Hematopoietic multipotent progenitor cell (in vitro differentiated cells): ENCODE results near the gene GGT5. TPM values are rescaled to one million over a fixed set of nuclear protein-coding genes. Genes with fewer than 3 reads are reported as not detected.
"Not testable (repeated sequence)": the region's sequence is repeated elsewhere in the genome, so short reads cannot be mapped to it uniquely, and the experiment has no call there.

Experiments
- DNase-seq, 3 donors: peaks; one replicate each; pipeline ENCODE4 v3.0.0-alpha.2; 2011 to 2015; ENCODE audit warnings: low read depth in 2 of 3, low spot score in 2 of 3
- total RNA-seq: library from RNA; depleted of rRNA; stranded (reverse); fragments of >200 nt; gene quantifications from one replicate; pipeline ENCODE4 v1.2.3, GENCODE V29; 2012

GGT5 gene
- total RNA-seq, 1 donor = 0.27 TPM

DNA sequence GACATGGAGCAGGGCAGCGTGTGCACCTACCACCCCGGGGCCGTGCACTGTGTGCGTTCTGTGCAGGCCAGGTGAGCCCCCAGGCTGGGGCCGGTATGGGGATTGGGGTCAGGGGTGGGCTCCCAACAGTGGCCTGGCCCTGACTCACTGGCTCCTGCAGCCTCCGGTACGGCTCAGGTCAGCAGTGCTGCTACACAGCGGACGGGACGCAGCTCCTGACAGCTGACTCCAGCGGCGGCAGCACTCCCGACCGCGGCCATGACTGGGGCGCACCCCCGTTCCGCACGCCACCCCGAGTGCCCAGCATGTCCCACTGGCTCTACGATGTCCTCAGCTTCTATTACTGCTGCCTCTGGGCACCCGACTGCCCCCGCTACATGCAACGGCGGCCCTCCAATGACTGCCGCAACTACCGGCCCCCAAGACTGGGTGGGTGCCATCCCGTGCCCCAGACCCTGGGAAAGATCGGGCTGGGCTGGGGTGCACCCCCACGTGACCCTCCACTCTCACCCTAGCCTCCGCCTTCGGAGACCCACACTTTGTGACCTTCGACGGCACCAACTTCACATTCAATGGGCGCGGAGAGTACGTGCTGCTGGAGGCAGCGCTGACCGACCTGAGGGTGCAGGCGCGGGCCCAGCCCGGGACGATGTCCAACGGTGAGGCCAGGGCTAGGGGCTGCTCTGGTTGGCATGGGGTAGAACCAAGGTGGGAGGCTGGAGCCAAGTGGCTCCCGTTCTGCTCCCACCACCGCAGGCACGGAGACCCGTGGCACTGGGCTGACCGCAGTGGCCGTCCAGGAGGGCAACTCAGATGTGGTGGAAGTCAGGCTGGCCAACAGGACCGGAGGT is 59.2 kb downstream of the GGT5 start:
- DNase-seq = no peak

DNA sequence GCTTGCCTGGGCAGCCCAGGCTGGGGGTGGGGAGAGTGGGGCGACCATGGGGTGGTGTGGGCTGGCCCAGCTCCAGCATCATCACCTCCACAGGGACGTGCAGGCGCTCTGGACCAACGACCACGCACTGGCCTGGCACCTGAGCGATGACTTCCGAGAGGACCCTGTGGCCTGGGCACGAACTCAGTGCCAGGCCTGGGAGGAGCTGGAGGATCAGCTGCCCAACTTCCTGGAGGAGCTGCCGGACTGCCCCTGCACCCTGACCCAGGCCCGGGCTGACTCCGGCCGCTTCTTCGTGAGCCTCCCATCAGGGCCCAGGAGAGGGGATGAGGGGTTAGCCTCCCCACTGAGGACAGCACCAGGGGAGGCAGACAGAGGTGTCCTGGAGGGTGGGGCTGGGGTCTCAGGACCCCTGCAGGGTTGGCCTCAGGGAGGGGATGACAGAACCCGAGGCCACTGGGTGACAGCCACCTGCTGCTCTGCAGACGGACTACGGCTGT is 59.8 kb downstream of the GGT5 start:
- DNase-seq = no peak

DNA sequence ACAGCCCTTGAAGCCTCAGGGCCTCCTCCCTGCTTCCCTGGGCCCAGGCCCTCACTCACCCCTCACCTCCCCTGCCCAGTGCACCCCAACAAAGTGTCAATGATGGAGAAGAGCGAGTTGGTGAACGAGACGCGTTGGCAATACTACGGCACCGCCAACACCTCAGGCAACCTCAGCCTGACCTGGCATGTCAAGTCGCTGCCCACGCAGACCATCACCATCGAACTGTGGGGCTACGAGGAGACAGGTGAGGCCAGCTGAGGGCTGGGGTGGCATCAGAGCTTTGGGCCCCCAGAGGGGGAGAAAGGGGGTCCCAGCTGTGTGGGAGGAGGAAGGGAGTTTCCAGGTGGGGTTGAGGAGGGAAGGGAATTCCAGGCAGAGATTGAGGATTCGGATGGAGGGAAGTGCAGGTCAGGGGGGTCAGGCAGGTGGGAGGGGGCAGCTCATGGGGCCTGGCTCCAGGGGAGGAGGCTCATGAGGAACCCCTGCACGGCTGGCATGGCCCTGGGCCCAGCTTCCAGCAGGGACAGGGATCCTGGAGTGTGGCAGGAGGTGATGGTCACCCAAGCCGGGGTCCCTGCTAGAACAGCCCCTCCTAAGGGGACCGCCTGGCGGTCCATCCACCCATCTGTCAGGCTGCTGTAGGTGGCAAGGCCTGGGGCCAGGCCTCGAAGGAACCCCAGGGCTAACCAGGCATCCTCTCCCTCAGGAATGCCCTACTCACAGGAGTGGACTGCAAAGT is 60.7 kb downstream of the GGT5 start:
- no peak for DNase-seq

DNA sequence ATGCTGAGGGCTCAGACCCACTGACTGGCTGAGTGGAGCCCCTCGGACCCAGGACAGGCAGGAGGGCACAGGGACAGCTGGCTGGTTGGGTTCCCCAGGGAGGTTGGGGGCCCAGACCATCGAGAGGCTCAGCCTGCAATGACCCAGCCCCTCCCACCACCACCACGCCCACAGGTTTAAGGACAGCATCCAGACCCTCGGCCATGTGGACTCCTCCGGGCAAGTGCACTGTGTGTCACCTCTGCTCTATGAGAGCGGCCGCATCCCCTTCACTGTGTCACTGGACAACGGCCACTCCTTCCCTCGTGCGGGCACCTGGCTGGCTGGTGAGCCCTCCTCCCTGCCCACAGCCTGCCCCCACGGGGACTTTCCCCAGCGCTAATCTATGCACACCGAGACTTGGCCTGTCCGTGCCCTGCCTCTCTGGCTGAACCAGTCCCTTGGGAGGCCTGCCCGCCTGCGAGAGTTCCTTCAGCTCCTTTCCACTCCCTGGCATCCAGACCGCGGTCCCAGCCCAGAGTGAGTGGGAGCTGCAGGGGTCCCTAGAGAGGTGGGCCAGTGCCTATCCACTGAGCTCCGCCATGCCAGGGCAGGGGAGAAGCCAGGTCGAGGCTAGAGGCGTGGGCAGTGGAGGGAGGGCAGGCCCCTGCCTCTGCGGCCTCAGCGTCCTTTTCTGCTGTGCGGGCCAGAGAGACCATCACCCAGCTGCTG is 61.4 kb downstream of the GGT5 start:
- DNase-seq = no peak

DNA sequence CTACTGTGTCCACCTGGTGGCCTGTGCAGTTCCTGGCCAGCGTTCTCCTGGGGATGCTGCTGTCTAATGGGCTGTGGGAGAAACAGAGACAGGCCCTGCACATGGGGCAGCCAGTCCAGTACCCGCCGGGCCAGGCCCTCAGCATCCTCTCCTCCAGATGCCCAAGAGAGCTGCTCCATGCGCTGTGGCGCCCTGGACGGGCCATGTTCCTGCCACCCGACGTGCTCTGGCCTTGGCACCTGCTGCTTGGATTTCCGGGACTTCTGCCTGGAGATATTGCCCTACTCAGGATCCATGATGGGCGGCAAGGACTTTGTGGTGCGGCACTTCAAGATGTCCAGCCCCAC is 62.0 kb downstream of the GGT5 start:
- not testable (repeated sequence) for DNase-seq

DNA sequence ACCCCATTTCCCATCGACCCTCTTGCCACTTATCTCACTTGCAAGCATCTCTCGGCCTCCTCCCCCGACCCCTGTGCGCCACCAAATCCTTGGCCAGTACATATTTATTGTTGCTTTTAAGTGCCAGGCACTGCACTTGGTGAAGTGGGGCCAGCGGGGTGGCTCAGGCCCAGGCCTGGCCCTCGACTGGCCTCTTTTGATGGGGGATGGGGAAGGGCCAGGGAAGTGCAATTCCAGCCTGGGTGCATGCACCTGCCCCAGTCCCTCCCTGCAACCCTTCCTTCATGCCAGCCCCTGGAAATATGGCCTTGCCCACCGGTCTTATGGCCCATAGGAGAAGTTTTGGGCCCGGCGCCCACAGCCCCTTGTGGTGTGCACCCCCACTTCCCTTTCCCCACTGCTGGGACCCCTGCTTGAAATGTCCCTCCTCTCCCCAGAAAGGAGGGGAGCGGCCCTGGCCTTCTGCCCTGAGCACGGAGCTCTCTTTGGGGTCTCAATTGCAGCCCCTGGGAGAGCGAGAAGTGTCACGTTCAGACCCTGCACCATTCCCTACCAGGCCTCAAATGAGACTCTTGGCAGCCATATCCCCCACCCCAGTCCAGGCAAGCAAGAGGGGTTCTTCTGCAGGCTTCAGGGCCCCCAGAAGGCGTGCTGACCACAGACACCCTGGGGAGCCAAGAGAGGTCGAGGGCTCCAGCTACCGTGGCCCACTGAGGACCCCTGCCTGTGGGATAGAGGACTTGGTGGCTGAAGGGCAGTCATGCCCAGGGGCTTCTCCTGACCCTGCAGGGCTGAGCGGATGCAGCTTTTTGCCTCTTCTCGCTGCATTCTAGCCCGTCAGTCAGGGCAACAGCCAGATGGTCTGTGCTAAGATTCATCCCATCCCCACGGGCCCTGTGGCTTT is 62.6 kb downstream of the GGT5 start:
- peak in 1 of 3 donors; percentile 40 for DNase-seq

DNA sequence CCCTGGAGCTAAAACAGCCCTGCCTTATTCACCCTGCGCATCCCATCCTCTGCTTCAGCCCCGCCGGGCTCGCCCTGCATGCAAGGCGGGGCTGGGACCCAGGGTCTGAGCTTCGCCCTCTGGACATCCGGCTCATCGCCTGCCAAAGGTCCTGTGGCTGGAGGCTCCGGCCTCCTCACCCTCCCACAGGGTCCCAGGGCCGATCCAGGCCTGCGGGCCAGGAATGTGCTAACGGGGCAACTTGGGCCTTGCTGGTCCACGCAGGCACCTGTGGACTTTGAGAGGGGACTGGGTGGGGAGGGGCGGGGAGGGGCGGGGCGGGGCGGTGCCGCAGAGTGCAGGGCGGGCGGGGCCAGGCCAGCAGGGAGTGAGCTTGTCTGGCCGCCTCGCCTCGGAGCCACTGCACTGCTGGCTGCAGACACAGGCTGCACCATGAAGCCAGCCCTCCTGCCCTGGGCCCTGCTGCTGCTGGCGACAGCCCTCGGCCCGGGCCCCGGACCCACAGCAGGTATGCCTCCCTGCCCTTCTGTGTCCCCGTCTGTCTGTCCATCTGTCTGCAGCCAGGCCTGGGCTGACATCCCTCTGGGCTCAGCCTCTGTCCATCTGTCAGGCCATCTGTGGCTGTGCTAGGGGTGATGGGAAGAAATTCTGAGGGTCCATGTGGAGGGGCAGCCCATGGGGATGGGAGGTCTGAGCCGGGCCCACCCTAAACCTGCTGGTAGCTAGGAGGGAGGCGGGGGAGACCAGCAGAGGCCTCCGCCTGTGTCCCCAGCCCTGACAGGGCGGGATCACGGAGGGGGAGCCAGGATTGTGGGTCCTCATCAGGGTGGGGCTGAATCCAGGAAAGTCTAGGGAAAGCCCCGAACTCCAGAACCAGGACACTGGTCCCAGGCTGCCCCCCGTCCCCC is 63.5 kb downstream of the GGT5 start, which contains the start of gene SUSD2:
SUSD2 (plus strand) TSS at position 400 of the 908 bp plus-strand sequence; CDS start at position 433, 33 bp downstream.
- DNase-seq = no peak

DNA sequence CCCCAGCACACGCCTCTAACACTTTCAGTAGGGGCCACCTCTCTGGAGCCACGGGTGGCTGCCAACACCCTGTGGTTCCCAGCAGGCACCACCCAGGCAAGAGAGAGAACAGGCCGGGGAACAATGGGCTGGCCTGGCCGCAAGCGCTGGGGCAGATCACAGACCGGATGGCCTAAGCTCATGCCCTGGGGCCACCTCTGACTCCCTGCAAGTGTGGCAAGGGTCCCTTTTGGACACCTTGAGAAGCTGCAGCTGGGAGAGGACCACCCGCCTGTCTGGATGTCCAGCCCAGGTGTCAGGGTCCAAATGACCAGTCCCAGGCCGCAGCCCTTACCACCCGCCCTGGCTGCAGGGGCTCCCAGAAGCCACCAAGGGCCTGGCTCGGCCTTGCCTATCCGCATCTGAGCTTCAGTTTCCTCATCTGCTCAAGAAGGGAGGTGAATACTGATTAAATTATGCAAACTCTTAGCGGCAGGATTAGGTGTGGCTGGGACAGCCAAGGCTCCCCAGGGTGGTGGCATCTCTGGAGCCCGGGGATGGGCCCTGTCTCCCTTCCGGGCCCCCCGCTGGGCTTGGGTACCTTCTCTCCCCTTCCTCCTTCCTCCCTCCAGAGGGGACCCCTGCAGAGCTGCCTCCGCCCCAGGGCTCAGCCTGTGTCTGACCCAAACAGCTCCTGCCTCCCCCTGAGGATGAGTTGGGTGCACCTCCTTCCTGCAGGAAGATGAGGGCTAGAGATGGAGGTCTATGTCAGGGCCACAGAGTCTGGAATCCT is 64.4 kb downstream of the GGT5 start:
- DNase-seq = no peak

DNA sequence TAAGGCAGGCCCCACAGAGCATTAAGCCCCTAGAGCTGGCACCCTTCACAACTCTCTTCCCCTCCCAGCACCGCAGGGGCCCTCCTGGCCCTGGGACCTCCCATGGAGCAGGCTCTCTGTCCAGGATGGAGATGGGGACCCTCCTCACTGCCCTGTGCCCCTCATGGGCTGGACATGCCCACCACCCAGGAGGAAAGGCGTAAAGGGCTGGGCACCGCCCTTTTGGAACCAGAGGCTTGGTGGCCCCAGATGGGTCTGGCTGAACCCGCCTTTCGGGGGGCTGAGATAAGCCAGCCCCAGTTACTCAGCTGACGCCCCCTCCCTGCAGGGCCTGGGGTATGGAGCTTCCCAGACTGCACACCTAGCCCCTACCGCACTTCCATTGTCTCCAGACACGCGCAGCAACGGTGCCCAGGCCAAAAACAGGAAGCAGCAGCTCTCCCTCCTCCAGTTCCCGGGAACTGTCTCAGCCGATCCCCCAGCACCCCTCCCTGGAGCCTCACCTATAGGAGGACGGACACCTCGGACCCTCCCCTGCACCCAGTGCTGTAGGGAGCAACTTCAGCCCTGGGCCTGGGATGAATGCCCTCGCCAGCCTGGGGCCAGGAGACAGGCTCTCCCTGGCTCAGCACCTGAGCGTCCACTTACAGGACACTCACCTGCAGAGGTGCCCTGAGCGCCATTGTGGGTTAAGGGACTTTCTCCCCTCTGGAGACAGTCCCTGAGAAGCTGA is 65.2 kb downstream of the GGT5 start:
- DNase-seq = no peak

DNA sequence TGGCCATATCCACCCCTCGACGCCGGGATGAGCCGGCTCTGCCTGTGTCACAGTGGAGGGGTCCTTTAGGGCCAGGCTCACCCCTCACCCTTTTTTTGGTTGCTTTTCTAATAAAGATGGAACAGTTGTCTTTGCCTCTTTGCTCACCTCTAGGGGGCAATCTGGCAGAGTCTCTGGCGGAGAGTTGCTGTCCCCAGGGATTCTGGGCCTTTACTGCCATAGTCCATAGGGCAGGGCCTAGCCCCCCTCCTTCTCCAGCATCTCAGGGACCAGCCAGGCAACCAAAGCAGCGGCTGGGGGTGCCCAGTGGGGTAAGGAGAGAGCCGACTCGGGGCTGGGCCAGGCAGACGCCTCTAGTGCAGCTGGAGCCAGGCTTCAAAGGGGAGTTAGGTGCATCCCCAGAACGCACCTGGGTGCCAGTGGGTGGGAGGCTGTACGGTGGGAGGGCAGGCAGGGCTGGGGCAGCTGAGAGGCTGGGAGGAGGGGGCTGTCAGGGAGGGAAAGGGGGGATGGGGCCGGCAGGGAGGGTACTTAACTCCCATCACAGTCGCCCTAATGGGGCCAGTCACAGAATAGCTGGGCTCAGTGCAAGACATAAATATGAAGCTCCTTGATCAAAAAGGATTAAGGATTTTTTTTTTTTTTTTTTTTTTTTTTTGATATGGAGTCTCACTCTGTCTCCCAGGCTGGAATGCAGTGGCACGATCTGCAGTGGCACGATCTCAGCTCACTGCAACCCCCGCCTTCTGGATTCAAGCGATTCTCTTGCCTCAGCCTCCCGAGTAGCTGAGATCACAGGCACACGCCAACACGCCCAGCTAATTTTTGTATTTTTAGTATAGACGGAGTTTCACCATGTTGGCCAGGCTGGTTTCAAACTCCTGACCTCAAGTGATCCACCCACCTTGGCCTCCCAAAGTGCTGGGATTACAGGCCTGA is 66.1 kb downstream of the GGT5 start:
- no peak for DNase-seq

DNA sequence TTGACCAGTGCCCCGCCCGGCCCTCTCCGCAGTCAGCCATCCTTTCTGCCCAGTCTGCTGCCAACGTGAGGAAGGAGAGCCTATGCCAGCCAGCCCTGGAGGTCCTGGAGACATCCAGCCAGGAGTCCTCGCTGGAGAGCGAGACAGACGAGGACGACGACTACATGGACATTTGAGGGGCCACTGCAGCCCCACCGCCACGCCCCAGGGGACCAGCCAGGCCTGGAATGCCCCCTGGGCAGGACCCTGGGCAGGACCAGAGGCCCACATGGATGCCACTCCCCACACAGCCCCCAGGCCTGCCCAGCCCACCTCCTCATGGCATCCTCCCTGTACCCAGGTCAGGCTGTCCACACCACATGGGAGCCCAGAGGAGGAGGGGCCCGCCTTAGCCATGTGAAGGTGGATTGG is 66.9 kb downstream of the GGT5 start:
- no peak for DNase-seq

DNA sequence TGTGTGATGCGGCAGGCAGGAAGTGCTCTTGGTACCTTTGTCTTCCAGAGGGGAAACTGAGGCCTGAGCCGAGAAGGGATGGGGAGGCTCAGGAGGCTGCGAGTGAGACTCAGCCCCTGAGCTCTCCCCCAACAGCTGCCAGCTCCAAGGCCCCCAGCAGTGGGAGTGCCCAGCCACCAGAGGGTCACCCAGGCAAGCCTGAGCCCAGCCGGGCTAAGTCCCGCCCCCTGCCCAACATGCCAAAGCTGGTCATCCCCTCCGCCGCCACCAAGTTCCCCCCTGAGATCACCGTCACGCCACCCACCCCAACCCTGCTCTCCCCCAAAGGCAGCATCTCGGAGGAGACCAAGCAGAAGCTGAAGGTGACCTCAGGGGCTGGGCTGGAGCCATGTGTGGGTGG is 67.4 kb downstream of the GGT5 start:
- no peak for DNase-seq

DNA sequence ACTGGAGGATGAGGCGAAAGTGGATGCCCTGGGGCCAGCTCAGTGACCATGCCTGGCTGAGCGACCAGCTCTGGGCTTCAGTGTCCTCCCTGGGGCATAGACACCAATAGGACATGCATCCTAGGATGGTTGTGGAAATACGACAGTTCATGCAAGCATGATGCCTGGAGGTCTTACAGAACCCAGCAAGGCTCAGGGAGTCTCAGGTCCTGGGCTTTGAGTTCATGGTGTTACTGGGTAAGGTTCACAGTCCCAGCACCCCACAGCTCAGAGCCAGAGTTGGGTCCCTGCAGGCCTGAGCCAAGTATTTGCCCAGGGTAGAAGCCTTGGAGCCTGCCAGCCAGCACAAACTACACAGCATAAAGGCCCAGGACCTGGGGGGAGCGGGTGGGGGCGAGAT is 67.8 kb downstream of the GGT5 start:
- DNase-seq = no peak

DNA sequence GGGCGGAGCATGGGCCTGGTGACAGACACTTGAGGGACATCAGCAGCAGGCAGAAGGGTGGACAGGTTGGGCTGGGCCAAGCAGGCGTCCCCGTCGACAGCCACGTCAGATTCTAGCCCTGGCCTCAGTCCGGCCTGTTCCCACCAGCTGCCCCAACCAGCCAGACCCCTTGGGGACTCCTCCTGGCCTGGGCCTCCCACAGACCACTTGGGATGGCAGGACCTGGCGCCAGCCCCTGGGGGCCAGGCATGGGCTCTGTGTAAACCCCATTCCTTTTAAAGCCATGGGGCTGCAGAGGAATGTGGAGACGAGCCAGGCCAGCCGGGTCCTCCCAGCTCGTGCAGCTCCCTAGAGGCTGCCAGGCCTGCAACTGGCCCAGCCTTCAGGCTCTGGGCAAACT is 68.3 kb downstream of the GGT5 start:
- DNase-seq = no peak

DNA sequence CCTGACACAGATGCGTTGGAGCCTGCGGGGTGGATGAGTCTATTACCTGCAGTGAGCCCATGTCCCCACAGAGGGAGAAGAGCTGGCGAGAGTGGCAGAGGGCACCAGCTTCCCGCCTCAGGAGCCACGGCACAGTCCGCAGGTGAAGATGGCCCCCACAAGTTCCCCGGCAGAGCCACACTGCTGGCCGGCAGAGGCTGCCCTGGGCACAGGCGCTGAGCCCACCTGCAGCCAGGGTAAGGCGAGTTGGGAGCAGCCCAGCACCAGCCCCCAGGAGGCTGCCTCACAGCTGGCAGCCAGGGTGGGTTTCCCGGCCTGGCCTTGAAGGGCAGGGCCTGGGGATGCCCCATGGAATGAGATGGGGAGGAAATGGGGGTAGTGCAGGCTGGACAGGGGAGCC is 68.8 kb downstream of the GGT5 start:
- DNase-seq = no peak

DNA sequence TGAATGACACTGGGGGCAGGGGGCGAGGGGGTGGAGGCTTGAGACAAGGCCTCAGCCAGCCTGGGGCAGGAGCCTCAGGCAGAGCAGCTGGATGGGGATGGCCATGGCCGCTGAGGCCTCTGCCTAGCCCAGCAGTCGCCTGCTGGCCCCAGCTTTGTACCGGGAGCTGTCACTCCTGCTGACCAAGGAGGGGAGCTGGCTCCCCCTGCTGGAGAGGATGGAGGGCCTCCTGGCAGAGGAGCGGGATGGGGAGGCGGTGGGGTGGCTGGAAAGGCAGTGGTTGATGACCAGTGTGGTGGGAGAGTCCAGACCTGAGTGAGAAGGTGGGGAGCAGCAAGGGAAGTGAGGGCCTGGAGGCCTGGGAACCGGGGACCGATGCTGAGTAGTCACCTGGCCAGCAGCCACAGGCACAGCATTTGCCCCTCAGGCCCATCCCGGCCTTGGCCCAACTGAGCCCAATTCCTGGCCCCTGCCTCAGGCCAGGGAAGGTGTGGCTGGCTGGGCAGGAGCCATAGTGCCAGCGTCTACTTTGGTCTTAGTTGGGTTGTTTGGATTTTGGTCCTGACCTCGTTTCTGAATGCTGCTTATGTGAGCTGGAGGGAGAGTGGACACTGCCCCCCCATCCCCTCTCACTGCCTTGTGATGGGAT is 69.6 kb downstream of the GGT5 start:
- DNase-seq = peak in 2 of 3 donors; percentile 64 to 75
